Measurements from ENCODE around the gene SGO1.

DNA sequence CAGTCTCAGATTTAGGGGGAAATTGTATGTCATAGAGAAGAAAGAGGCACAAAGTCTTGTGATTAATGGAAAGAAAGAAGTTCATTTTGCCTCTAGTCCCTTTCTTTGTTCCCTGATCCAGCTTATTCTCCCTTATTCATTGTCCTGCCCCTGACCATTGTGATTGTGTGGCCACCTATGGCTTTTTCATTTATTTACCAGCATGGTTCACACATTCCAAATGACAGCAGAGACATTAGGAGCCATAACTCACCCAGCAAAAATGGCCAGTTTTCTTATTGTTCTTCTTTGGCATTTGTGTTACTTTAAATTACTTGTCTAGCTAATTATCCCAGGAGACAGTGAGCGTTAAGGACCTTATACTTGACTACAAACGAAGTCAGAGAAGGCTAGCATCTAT lies 36.3 kb upstream of the SGO1 start:
- TF ChIP-seq, protein P1, sequence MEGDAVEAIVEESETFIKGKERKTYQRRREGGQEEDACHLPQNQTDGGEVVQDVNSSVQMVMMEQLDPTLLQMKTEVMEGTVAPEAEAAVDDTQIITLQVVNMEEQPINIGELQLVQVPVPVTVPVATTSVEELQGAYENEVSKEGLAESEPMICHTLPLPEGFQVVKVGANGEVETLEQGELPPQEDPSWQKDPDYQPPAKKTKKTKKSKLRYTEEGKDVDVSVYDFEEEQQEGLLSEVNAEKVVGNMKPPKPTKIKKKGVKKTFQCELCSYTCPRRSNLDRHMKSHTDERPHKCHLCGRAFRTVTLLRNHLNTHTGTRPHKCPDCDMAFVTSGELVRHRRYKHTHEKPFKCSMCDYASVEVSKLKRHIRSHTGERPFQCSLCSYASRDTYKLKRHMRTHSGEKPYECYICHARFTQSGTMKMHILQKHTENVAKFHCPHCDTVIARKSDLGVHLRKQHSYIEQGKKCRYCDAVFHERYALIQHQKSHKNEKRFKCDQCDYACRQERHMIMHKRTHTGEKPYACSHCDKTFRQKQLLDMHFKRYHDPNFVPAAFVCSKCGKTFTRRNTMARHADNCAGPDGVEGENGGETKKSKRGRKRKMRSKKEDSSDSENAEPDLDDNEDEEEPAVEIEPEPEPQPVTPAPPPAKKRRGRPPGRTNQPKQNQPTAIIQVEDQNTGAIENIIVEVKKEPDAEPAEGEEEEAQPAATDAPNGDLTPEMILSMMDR (IDR thresholded peaks at IDR 0.05), result no peak
- TF ChIP-seq POLR2A (IDR thresholded peaks at IDR 0.05), result no peak
- TF ChIP-seq EP300 (IDR thresholded peaks at IDR 0.05), result no peak

Data from tibial nerve (tissue), 4 donors.